HG02938 (cell line): Measurements from ENCODE around the gene CSMD2.

Experiments used
- ATAC-seq: cut with Tn5 transposase; IDR thresholded peaks from one replicate; pipeline ENCODE4 v1.9.1; 2021; ENCODE audit warnings: mild to moderate bottlenecking, moderate library complexity; ENCODE audit not compliant: unreplicated experiment

CSMD2 gene

DNA sequence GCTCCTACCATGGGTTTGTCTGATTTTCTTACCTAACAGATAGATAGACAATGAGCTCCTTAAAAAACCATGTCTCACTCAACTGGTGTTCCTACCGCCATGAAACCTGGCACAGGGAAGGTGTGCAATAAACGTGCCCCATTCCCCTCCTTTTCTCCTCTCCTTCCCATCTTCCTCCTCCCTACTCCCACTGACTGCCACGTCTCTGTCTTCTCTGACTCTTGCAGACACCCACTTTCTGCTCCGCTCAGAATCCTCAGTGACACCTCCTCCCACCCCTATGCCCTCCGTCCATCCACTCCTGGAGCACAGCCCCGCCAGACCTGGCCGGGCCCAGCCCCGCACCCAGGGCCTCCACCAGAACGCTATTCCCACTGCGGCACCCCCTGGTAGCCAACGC, 248.2 kb downstream of the CSMD2 start:
- ATAC-seq: no peak

DNA sequence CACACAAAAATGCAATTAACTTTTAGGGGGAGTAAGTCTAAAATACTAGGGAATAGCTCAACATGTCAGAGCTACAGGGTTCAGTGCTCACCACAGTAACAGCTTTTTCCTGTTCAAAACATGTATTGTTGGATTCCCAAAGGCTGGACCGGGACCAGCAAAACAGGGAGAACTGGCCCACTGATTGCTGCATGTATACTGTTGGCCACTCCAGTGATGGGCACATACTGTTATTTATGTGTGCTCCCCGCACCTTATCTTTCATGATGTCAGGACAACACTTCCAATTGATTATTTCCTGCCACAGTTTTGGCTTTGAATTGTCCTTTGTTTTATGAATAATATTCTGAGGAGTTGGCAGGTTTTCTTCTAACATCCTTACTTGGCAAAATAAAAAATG, 250.5 kb downstream of the CSMD2 start:
- ATAC-seq: no peak

DNA sequence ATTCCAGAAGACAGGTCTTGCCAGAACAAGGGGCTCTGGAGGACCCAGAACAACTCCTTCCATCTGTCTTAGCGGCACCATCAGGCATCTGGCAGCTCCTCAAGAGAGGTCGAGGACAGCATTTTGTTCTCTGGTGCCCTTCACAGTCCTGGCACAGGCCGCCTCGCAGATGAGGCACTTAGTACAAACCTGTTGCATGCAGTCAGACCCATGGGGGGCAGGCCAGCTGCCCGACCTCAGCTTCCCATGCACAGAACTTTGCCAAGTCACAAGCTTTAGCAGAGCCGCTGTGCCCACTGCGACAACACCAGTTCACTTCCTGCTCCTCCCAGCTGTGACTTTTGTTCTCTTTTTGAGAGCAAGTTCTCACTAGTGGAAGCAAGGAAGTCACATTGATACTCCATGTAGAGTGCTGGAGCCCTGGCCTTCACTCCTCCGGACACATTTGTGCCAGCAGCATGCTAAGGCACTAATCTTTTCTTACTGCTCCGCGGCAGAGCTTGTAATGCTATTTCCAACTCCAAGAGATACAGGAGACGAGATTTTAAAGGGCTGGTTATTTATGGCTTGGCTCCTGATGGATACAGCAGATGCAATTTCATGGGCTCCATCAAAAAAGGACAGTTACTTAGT, 256.6 kb downstream of the CSMD2 start:
- no peak for ATAC-seq

DNA sequence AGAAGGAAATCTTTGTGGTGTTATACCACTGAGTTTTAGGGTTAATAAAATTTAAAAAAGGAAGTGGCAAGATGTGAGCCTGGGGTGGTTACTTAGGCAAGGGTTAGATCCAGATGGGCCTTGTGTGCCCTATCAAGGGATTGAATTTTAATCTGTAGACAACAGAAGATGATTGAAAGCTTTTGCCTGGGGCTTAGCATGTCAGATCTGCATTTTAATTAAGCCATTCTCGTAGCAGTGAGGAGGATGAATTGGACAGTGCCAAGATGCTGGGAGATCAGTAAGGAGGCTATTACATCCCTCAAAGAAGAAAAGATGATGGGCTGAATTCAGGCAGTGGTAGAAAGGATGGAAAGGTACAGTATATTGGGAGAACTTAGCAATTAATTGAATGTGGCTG, 258.9 kb downstream of the CSMD2 start:
- no peak for ATAC-seq

DNA sequence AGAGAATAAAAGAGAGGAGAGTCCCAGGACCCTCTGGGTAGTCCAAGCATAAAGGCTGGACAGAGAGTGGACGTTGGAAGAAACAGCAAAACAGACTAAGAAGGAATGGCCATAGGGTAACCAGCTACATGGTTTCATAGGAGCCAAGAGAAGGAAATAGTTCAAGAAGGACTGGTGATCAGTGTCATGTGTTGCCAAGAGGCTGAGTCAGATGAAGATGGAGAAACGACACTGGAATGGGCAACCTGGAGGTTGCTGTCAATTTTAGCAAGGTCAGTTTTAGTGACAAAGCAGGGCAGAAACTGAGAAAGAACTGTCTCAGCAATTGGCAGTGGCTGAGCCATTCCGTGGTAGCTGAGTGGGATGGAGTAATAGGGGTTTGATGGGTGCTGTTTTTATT, 259.8 kb downstream of the CSMD2 start:
- no peak for ATAC-seq

DNA sequence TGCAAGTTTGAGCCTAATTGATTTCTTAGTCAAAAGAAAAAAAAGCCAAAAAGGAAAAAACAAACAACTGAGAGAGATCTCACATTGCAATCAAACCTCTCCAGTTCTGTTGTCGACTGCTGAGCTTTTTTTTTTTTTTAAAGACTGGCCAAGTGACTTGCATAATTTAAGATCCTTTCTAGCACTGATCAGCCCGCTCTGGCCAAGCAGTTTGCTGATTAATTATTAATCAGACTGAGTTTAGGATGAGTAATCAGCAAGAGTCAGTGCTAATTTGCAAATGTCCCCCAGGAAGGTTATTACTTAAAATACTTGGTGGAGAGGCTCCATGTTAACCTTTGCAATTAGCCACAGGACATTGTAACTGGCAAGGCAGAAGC, 261.8 kb downstream of the CSMD2 start:
- ATAC-seq: peak; percentile 64

DNA sequence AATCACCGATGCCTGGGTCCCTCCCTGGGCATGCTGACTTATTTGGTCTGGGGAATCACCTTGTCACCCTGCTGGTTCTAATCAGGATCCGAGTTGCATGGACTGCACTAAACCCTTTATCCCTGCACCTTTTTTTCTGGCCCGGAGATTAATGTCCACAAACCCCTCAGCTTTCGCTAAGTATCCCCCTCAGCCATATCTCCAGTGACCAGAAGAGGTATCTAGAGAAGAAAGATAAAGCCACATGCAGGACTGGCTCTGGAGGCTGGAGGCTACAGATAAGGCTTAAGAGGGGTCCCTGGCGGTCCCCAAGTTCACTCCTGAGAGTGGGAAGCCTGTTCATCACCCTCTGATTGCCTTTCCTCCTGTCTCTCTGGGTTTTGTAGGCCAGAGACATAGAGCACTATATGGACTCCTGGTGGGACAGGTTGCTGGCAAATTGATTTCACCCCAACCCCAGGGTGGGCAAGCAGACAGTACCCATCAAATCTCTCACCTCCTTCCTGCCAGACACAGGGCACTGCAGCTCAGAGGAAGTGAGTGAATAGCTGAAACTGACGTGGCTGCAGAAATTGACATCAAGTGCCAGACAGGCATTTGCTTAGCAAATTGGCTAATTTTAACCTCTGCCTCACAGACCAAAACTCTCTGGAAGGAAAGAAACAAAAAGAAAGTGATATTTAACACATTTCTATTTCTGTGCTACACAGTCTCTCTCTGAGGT, 262.4 kb downstream of the CSMD2 start:
- peak; percentile 69 for ATAC-seq

DNA sequence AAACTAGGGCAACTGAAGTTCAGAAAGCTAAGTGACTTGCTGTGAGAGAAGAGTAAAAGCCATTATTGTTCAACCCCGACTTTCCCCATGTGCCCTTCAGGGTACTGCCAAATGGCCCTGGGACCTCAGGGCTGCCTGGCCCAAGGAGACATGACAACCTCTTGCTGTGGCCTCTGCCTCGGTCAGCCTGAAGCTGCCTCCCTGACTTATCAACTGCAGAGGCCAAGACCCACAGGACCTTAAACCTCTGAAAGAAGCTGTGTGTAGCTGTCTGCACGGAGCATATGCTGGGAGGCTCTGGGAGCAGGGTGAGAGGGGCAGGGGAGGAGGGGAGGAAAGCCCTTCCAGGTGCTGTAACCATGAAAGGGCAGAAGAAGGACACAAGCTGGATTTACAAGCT, 265.3 kb downstream of the CSMD2 start:
- no peak for ATAC-seq

DNA sequence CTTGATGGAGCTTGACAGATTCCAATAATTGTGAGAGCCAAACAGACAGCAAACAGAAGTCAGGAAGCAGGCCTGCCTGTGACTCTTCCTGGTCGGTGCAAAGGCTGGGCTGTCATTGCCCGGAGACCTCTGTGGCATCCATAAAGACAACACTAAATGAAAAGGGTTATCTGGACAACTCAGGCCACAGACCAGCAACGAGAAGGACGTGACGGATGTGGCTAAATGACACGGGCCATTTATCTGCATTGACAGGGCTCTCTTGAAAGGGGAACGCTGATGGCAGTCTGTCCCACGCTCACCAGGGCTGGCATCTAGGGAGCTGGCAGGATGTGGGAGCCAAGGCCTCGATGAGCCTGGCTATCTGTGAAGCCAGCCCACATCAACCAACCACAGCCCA, 266.1 kb downstream of the CSMD2 start:
- ATAC-seq: no peak

DNA sequence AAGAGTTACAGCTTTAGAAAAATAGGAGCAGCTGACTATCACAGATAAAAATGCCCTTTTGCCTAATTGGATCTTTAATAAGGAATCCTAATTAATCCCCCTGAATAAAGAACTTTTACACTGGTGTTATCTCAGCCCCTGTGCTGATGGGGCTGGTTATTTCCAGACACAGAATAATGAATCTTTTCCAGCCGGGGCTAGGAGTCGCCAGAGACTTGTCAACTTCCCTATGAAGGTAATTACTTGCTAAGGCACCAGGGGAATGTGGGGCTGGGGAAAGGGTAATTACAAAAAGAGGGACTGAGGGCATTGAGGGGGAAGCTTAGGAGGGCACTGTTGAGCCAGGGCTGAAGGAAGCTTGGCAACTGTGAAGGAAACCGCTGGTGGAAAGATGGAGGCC, 266.6 kb downstream of the CSMD2 start:
- no peak for ATAC-seq

DNA sequence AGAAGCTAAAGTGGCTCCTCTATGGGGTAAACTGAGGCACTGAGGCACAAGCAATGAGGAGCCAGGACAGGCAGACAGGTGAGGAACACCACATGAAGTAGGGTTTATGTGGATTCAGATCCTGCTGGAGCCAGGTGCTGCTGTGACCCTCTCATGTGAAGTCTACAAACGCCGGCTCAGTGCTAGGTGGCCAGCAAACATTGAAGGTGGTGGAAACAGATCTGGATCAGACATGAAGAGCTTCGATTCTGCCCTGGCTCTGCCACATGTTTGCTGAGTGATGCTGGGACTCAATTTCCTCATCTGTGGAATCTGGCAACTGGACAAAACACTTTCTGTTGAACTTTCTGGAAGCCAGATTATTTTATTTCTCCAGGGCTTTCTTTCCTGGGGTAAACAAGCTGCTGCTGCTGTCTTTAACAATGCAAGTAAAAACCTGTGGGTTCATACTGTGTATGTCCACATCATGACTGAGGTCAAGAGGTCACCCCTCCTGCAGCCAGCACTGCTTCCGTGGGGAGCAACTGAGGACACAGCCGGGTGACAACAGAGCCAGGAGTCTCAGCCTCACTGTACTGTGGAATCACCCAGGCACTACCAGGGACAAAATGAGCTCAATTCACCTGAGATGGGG, 267.8 kb downstream of the CSMD2 start:
- ATAC-seq: no peak

DNA sequence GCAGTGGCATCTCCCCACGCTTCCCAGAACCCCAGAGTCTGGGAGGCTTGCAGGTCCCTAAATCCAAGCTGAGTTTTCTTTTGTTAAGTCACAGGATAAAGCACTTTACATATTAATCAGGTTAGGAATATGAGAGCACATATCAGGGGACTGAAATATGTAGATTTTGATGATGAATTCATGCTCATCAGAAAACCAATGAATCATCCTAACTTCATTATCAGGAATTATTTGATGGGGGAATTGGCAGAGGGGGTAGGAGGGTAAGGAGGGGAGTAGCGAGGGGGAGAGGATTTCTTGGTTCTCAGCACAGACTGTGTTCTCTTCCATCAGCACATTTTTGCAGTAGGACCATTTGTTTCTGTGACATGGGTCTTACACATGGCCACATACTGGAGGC, 269.1 kb downstream of the CSMD2 start:
- no peak for ATAC-seq

DNA sequence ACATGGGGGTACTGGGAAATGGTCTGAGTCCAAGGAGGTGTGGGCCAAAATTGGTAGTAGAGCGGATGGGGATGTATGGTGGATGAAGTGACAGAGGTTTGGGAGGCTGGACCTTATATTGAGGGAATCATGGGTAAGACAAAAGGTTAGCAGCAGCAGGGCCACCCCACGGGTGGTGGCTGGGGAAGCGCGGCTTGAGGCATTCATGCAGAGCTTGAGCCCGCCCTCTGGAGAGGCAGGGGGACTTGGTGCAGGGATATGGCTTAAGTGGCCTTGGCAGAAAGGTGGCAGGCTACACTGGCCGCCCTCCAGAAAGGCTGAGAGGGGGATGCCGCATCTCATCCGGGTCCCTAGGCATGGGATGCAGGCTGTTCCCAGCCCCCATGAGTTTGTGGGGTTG, 269.6 kb downstream of the CSMD2 start:
- ATAC-seq: no peak

DNA sequence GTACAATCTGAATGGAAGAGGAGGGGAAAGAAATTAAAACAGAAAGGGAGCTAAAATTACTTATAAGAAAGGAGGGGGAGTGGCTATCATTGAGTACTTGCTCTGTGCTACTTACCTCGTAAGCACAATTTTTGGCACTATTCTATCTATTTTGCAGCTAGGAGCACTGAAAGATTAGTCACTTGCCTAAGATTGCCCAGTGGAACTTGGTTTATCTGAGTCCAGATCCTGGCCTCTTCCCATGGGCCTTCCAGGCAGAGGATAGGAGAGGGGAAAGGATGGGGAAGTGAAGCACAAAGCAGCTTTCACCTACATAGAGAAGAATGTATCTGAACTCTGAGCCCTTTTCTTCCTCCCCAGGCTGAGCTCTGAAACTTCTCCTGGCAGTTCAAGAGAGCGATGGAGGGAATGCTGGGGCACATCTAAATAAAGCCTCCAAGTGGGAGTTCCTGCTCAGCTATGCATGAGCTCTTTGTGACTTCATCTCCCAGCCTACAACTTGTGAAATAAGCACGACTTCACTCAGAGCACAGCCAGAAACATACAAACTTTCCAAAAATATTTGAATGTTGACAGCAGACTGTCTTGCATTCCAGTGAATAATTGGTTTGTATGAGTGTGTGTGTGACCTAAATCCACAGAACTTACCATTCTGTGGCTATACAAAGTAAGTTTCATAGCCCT, 271.7 kb downstream of the CSMD2 start:
- ATAC-seq: no peak

DNA sequence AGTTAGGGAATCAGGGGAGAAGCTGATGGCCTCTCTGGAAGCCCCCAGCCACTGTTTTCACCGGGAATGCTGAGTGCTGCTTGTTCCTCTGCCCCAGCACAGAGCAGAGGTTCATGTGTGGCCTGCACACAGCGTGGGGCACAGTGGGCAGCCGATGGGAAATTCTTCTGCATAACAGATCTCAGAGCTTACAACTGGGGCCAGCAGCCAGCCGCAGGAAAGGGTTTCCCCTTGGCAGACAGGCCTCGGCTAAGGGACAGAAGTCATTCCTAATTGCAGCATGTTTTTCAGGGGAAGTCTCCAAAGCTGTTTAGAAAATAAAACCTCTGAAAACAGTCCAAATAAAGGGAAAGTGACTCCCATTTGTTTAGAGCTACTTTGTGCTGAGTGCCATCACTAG, 278.5 kb downstream of the CSMD2 start:
- no peak for ATAC-seq

DNA sequence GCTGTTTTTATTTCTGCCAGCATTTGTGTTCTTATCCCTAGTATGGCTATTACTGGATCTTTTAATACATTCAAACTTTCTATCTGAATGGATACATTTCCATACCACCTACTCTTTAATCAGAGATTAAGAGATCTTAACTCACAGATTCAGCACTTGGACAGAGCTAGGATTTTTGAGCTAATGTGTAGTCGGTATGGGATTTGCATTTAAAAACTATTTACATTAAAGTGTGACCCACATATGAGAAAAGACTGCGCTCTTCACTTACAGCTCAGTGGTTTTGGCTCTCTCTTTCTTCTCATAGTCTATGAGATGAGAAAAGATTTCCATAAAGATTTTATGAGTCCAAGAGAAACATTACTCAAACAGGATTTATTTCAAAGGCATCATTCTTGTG, 284.7 kb downstream of the CSMD2 start:
- no peak for ATAC-seq

DNA sequence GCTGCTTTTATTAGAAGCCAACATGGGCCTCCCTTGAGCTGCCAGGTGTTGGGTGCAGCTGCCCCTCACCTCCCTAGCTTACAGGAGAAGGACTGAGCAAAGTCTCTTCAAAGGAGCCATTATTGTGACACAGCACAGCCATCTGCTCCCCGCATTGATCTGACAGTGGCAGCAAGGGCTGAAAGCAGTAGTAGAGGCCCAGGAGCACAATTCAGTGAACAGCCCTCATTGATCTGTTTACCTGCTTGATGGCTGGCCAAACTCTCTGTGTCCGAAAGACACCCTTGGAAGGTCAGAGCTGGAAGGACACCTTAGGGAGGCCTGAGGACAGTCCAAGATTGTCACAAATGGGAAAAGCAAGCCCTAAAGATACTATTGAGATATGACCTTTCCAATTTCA, 286.6 kb downstream of the CSMD2 start:
- ATAC-seq: no peak

DNA sequence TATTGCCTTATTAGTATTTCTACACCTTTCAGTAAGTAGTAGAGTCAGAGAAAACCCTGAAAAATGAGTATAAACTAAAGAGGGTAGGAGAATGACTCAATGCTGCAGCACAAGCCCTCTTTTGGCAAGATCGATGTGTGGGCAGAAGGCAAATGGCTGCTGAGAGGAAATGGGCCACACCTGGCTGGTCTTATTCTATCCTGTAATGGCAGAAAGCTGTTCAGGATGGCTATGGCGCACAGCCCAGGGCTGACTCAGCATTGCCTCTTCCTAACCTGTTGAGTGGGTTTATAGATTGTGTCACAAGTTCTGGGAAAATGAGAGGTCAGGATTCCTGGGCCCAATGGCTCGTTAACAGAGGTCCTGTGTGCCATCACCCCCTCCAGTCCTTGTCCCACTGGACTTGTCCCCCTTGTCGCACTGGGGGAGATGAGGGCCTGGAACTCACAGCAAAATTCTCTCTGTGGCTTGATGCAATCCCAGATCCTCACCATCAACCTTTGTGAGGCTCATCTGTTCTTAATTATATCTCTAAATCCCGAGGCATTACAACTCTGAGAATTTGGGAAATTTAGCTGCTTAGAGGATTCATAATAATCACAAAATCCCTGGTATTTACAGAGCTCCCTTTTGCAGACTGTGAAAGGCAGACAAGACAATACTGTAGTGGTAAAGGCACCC, 287.9 kb downstream of the CSMD2 start:
- no peak for ATAC-seq

DNA sequence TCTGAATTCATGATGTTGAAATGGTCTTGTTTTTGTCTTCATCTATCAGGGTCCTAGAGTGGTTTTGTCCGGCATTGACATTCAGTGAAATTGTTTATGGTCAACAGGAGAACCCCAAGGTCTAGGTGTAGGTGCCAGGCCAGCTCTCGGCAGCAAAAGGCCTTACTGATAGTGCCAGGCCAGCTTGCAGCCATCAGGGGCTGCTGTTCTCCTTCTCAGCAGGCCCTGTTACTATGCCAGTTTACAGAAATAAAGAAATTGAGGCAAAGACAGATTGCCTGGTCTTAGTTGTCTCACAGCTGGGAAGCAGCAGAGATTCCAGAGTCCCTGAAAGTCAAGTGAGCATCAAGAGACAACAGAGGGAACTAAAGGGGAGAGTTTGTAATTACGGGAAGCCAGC, 289.2 kb downstream of the CSMD2 start:
- no peak for ATAC-seq

DNA sequence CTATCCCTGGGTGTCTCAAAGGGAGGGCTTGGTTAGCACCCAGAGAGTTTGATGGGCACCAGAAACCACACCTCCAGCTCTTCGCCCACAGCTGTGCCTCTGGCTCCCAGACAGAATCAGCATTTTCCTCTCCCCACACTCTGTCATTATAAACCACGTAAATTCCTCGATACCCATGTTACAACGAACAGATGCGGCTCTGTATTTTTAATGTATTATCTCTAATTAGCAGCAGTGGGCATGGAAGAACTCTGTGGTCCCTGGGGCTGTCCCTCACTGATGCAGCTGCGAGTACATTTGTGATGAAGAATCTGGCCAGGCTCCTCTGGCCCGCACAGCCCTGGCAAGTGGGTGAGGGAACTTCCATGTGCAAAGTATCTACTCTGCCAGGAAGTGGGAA, 290.4 kb downstream of the CSMD2 start:
- ATAC-seq: no peak

DNA sequence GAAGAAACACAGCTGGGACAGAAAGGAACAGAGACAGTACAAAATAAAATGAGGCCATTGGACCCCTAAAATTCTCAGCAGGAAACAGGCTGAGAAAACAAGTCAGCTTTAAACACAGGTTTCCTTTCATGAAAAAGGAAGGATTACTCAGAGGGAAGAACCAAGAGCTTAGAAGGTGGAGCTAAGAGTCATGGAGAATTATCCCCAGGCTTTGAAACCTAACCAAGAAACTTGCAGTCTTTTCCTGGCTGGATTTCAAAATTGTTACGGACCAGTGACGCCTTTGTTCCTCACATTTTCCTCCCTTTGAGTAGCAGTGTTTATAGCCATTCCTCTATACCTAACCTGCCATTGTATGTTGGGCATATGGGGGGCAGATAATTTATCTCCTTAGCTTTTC, 292.3 kb downstream of the CSMD2 start:
- ATAC-seq: no peak
